OCI-LY3 (cell line): ENCODE measurements around the gene SH3YL1.

Experiments used
- H2AFZ ChIP-seq: fragments of 200-600, 300-600 bp; shearing (Covaris generic); 2 replicates; pipeline ENCODE4 v1.6.0; 2014; ENCODE audit warnings: antibody characterized with exemption, low read depth, low read length
- H3K27ac ChIP-seq: fragments of 200-600, 300-600 bp; sonication (generic); 2 replicates; pipeline ENCODE4 v1.5.1; 2014; ENCODE audit warnings: mild to moderate bottlenecking, low read length, moderate library complexity, mixed read lengths
- H3K27me3 ChIP-seq: fragments of 200-600, 300-600 bp; sonication (generic); 2 replicates; pipeline ENCODE4 v1.6.1; 2014; ENCODE audit warnings: low read depth, low read length, mixed read lengths
- H3K36me3 ChIP-seq: fragments of 200-600, 300-600 bp; sonication (generic); replicated peaks from 2 replicates; pipeline ENCODE3; 2014; ENCODE audit warnings: low read depth, low read length, mixed read lengths
- H3K4me1 ChIP-seq: fragments of 300-600, 200-600 bp; sonication (generic); 2 replicates; pipeline ENCODE4 v1.6.1; 2014; ENCODE audit warnings: low read length, mixed read lengths
- H3K4me2 ChIP-seq: fragments of 200-600, 300-600 bp; sonication (generic); 2 replicates; pipeline ENCODE4 v1.6.1; 2014; ENCODE audit warnings: low read length, mixed read lengths
- H3K4me3 ChIP-seq: fragments of 300-600, 200-600 bp; sonication (generic); 2 replicates; pipeline ENCODE4 v1.5.1; 2014; ENCODE audit warnings: antibody characterized with exemption, mild to moderate bottlenecking, low read length, moderate library complexity
- H3K79me2 ChIP-seq: fragments of 300-600, 200-600 bp; shearing (Covaris generic); 2 replicates; pipeline ENCODE4 v1.6.1; 2014; ENCODE audit warnings: mild to moderate bottlenecking, low read length, mixed read lengths
- H3K9ac ChIP-seq: fragments of 300-600, 200-600 bp; shearing (Covaris generic); 2 replicates; pipeline ENCODE4 v1.6.0; 2014; ENCODE audit warnings: mild to moderate bottlenecking, low read length, moderate library complexity
- H3K9me3 ChIP-seq: fragments of 200-600, 300-600 bp; shearing (Covaris generic); 2 replicates; pipeline ENCODE4 v1.6.1; 2014; ENCODE audit warnings: low read length, mixed read lengths; ENCODE audit not compliant: insufficient read depth
- H4K20me1 ChIP-seq: fragments of 200-600, 300-600 bp; sonication (generic); 2 replicates; pipeline ENCODE4 v1.6.1; 2016; ENCODE audit warnings: low read length, mixed read lengths; ENCODE audit not compliant: insufficient read depth
- EZH2phosphoT487 ChIP-seq: fragments of 200-600 bp; shearing (Covaris generic); IDR thresholded peaks from 2 replicates; pipeline ENCODE4 v1.6.1; 2018; ENCODE audit warnings: antibody characterized with exemption, mixed run types, low read depth
- TF ChIP-seq, protein P1 (sequence below): fragments of 200-600, 300-600 bp; sonication (generic); IDR thresholded peaks from 2 replicates; pipeline ENCODE4 v1.5.1; 2014; ENCODE audit warnings: antibody characterized with exemption, low read length, low read depth

The SH3YL1 gene

GRCh38 chr2:263022-263738 lies 652 bp downstream of the SH3YL1 start:
- H3K4me2 ChIP-seq = no peak overlapping the region
- no peak overlapping the region for H3K27ac ChIP-seq
- H3K36me3 ChIP-seq = peaks cover 21% of the 10 kb centered on the region
- H3K4me3 ChIP-seq = no peak overlapping the region; the same call in 1 of the 2 replicates
- H3K79me2 ChIP-seq = peaks cover 40% of the 10 kb centered on the region
- no peak overlapping the region for H3K9ac ChIP-seq
- H3K27me3 ChIP-seq = no peaks in the 10 kb centered on the region
- no peak for TF ChIP-seq EZH2phosphoT487
- TF ChIP-seq, protein P1, sequence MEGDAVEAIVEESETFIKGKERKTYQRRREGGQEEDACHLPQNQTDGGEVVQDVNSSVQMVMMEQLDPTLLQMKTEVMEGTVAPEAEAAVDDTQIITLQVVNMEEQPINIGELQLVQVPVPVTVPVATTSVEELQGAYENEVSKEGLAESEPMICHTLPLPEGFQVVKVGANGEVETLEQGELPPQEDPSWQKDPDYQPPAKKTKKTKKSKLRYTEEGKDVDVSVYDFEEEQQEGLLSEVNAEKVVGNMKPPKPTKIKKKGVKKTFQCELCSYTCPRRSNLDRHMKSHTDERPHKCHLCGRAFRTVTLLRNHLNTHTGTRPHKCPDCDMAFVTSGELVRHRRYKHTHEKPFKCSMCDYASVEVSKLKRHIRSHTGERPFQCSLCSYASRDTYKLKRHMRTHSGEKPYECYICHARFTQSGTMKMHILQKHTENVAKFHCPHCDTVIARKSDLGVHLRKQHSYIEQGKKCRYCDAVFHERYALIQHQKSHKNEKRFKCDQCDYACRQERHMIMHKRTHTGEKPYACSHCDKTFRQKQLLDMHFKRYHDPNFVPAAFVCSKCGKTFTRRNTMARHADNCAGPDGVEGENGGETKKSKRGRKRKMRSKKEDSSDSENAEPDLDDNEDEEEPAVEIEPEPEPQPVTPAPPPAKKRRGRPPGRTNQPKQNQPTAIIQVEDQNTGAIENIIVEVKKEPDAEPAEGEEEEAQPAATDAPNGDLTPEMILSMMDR = no peak
- H3K4me1 ChIP-seq = peaks cover 21% of the 10 kb centered on the region
- H2AFZ ChIP-seq = no peak overlapping the region
- peaks cover 22% of the 10 kb centered on the region for H4K20me1 ChIP-seq
- no peaks in the 10 kb centered on the region for H3K9me3 ChIP-seq

DNA sequence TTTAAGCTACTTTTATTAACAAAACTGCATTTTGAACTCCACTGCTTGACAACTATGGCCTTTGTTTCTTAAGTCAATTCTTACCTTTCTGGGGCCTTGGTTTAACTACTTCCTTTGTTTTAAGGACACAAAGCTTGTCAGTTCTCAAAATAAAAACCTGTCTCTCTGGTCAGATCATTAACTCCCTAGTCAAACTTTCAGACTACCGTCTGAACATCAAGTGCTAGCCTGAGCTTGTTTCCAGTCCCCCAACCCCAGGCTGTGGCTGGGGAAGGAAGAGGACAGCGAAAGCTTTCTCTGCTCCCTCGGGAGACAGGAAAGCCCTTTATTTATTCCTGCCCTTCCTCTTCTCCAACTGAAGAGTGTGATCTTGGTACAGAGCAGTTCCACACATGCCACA lies 1.7 kb downstream of the SH3YL1 start:
- peaks cover 18% of the 10 kb centered on the region for H3K4me1 ChIP-seq

GRCh38 chr2:260507-261161 lies 3.2 kb downstream of the SH3YL1 start:
- Histone ChIP-seq H3K4me1 (peaks cover 4% of the 10 kb centered on the region), H3K27me3 (no peaks in the 10 kb centered on the region), H3K79me2 (peaks cover 15% of the 10 kb centered on the region), H4K20me1 (no peaks in the 10 kb centered on the region; the same call in 1 of the 2 replicates), H3K9me3 (no peaks in the 10 kb centered on the region), H3K4me2 (no peak overlapping the region), H3K9ac (no peak overlapping the region), H2AFZ (no peak overlapping the region), H3K27ac (no peak overlapping the region), H3K36me3 (peaks cover 4% of the 10 kb centered on the region), H3K4me3 (no peak overlapping the region)
- TF ChIP-seq, protein P1 = no peak
- no peak for TF ChIP-seq EZH2phosphoT487

More for the DNA sequence above, 1.7 kb downstream of the SH3YL1 start:
- Histone ChIP-seq H3K79me2 (peaks cover 30% of the 10 kb centered on the region), H3K27me3 (no peaks in the 10 kb centered on the region), H4K20me1 (peaks cover 12% of the 10 kb centered on the region), H3K4me2 (no peak overlapping the region), H3K4me3 (no peak overlapping the region), H3K36me3 (peaks cover 14% of the 10 kb centered on the region), H3K9me3 (no peaks in the 10 kb centered on the region), H2AFZ (no peak overlapping the region), H3K27ac (no peak overlapping the region), H3K9ac (no peak overlapping the region)
- TF ChIP-seq EZH2phosphoT487 = no peak
- TF ChIP-seq, protein P1 = no peak

- no peak overlapping the region for H3K9ac ChIP-seq
- H3K27me3 ChIP-seq = no peaks in the 10 kb centered on the region
- H3K27ac ChIP-seq = no peak overlapping the region
- no peak overlapping the region for H3K4me2 ChIP-seq
- H2AFZ ChIP-seq = no peak overlapping the region
- H3K9me3 ChIP-seq = no peaks in the 10 kb centered on the region
- peaks cover 4% of the 10 kb centered on the region for H3K36me3 ChIP-seq
- peaks cover 7% of the 10 kb centered on the region for H3K79me2 ChIP-seq
- H3K4me1 ChIP-seq = peaks cover 3% of the 10 kb centered on the region; the same call in 1 of the 2 replicates
- H4K20me1 ChIP-seq = no peaks in the 10 kb centered on the region
- H3K4me3 ChIP-seq = no peak overlapping the region
- TF ChIP-seq, protein P1 = no peak
- no peak for TF ChIP-seq EZH2phosphoT487
Observed at GRCh38 chr2:259789-260331, 4.0 kb downstream of the SH3YL1 start.
